ENCODE measurements around the gene CNR2.
A peak's percentile ranks its signal among the peaks of the same experiment; 100 is the strongest.
"Not testable (repeated sequence)": the region's sequence is repeated elsewhere in the genome, so short reads cannot be mapped to it uniquely, and the experiment has no call there.

Gene CNR2

GRCh38 chr1:23913212-23913880 lies at the start of gene CNR2:
Gene CNR2 (minus strand): TSS chr1:23913362. CDS start chr1:23875617, 37,745 bp downstream.
- DNase-seq (ENCODE audit: low spot score) = no peak

DNA sequence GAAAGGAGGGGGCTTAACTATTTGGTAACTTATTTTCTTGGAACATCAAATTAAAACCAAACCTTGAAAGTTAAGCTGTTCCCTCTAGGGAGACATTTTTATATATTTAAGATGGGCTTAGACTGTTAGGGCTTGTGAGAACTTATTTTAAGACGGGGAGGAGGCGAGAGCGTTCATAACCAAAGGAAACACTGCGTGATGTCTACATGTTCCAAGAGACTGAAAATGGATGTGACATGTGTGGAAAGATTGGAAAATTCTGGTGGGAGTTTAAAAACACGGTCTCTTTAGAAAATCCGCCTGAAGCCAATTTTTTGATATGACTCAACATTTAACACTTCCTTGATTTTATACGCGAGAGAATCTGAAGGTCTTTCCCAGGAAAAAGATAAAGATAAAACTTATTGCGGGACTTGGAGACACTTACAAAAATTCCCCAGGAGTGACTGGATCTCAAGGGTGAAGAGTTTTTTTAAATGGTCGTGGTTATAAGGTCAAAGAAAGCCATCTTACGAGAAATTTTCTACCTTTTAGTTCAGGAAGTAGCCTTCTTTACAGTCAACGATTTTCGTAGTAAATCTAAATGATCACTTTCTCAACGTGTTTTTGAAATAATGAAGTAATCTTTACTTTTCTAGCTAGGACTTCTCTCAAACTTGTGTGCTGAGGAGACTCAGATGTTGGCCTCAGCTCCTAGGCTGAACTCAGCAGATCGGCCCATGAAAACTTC lies 47.3 kb upstream of the CNR2 start:
- peak; percentile 18 for DNase-seq (ENCODE audit: low spot score)

DNA sequence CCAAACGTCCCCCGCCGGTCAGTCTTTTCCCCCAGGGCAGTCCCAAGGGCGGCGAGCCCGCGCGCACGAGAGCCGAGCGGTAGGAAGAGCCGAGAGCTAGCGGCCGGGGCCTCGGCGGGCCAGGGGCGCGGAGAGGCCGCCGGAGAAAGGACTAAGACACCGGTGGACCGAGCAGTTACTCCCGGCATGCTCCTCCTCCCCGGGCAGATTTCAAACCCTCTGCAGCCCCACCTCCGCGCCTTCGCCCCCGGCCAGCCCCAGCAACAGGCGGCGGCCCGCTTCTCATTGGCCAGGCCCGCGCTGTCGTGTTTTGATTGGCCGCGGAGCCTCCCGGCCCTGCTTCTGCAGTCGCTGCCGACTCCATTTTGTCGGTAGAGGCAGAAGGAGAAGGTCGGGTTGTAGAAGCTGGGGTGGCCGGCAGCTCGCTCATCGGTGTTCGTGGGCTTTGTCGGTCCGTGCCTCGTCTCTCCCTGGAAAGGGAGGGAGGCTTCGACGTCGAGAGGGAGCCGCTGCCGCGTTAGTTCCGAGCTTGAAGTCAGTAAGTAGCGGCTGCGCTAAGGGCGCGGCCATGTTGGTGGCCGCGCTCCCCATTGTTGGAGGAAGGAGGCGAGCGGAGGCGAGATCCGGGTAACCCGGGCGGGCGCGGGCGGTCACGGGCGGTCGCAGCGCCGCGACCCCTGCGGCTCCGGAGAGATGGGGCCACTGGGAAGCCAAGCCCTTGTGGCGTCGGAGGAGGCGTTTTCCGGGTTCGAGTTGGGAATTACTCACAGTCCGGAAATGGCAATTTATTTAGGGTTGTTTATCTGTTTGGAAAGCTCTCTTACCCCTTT lies 46.5 kb upstream of the CNR2 start, which contains the start of gene PNRC2:
Gene PNRC2, plus strand, starts transcription at position 368 of the 830 bp plus-strand sequence. CDS start 1,630 bp downstream, outside the sequence.
- peak; percentile 95 for DNase-seq (ENCODE audit: low spot score)

DNA sequence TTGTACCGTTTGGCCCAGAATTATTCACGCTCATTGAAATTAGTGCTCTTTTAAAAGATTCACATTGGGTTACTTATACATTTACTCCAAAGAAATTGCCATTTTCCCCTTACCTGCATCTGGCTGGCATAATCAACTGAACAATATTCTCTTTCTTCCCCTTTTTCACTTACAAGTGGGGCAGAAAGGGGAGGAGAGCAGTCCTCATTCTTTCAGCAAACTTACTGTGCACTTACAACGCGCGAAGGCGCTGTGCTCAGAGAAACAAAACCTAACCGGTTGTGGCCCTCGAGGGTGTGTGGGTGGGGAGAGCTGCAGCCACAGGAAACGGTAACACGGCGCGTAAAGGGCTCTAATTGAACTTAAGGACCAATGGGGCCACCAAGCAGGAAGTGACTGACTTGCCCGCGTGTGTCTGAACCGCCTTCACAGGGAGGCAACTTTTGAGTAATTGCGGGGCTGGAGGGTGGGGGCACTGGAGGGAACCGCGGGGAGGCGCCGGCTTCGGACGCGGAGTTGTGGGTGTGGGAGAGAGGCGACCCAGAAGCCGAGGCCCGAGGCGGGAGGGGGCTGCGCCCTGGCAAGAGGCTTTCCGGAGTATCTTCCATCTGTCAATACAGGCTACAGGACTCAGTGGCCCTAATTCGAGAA lies 45.8 kb upstream of the CNR2 start:
- peak; percentile 79 for DNase-seq (ENCODE audit: low spot score)

GRCh38 chr1:23958040-23958809 lies 45.1 kb upstream of the CNR2 start:
- DNase-seq (ENCODE audit: low spot score) = not testable (repeated sequence)

DNA sequence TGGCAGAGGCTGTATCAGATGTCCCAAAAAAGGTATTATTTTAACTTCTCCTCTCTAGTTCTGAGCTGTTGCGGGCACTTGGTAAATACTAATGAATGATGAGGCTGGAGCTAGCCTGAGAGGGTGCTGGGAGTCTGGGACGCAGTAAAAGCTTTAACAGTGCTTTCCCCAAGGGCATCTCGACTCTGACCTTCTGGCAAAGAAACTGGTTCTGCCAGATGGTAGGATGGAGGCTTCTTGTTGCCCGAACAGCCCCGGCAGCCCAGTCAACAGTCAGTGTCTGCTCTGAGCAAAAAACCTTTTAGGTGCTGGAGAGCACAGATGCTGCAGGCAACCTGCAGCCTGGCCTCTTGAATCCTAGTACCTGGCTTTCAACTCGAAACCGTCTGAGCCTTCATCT lies 43.9 kb upstream of the CNR2 start:
- DNase-seq (ENCODE audit: low spot score) = no peak

- DNase-seq (ENCODE audit: low spot score) = no peak
Measured at GRCh38 chr1:23953020-23953419, 39.9 kb upstream of the CNR2 start.

DNA sequence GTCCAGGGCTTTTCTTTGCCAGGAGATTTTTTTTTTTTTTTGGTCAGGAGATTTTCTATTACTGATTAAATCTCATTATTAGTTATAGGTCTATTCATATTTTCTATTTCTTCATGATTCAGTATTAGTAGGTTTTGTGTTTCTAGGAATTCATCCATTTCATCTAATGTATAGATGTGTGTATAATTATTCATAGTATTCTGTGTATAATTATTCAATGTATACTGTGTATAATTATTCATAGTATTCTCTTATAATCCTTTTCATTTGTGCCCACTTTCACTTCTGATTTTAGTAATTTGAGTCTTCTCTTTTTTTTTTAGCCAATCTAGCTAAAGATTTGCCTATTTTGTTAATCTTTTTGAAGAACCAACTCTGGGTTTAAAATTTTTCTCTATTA lies 34.2 kb upstream of the CNR2 start:
- no peak for DNase-seq (ENCODE audit: low spot score)

GRCh38 chr1:23936481-23937176 lies 23.5 kb upstream of the CNR2 start:
- no peak for DNase-seq (ENCODE audit: low spot score)

GRCh38 chr1:23931491-23931880 lies 18.3 kb upstream of the CNR2 start:
- no peak for DNase-seq (ENCODE audit: low spot score)

- no peak for DNase-seq (ENCODE audit: low spot score)
Measured at GRCh38 chr1:23930861-23931490, 17.8 kb upstream of the CNR2 start.

DNA sequence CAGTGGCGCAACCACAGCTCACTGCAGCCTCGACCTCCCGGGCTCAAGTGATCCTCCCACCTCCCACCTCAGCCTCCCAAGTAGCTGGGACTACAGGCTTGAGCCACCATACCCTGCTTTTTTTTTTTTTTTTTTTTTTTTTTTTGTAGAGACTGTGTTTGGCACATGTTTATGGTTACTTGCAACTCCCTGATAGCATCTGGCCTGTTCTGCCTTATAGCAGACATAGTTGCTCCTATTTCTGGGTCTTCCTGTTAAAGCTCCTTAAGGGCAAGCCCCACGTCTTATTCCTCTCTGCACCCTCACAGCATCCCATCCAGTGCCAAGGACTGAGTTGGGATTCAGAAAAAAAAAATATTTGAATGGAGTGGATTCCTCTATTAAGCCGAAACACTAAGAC lies 17.1 kb upstream of the CNR2 start:
- DNase-seq (ENCODE audit: low spot score) = no peak

GRCh38 chr1:23928789-23929188 lies 15.6 kb upstream of the CNR2 start:
- no peak for DNase-seq (ENCODE audit: low spot score)

- DNase-seq (ENCODE audit: low spot score) = no peak
Measured at GRCh38 chr1:23927097-23927496, 13.9 kb upstream of the CNR2 start.

GRCh38 chr1:23925279-23925678 lies 12.1 kb upstream of the CNR2 start:
- no peak for DNase-seq (ENCODE audit: low spot score)

GRCh38 chr1:23924601-23925000 lies 11.4 kb upstream of the CNR2 start:
- DNase-seq (ENCODE audit: low spot score) = no peak

- DNase-seq (ENCODE audit: low spot score) = no peak
Measured at GRCh38 chr1:23923592-23924499, 10.7 kb upstream of the CNR2 start.

GRCh38 chr1:23922321-23922943 lies 9.3 kb upstream of the CNR2 start:
- no peak for DNase-seq (ENCODE audit: low spot score)

Measured in hematopoietic multipotent progenitor cell treated with erythropoietin and hydrocortisone succinate and interleukin-3 and kit ligand, for 15 days (in vitro differentiated cells).